Measurements from ENCODE around the gene FAM163A.
"Not testable (repeated sequence)": the region's sequence is repeated elsewhere in the genome, so short reads cannot be mapped to it uniquely, and the experiment has no call there.

- not testable (repeated sequence) for TF ChIP-seq POLR2AphosphoS5 (IDR thresholded peaks at IDR 0.05; ENCODE audit: borderline replicate concordance, low read depth, low read length); EZH2 (IDR thresholded peaks at IDR 0.05)
Observed at GRCh38 chr1:179694530-179694929, 48.6 kb upstream of the FAM163A start.

All from SK-N-MC (cell line).